SK-N-SH treated with all-trans-retinoic acid at 6 μM for 48 hours (cell line): Measurements from ENCODE around the gene SMO.

ENCODE experiments used
- ARNTL ChIP-seq: fragments of 450-650 bp; formaldehyde crosslinking; IDR thresholded peaks from 2 replicates; pipeline ENCODE4 v1.5.0; 2020; ENCODE audit warnings: low read depth, mild to moderate bottlenecking, moderate library complexity, borderline replicate concordance
- CREB5 ChIP-seq: fragments of 250-450 bp; sonication (Bioruptor Pico); IDR thresholded peaks from 2 replicates; pipeline ENCODE4 v1.5.1; 2020; ENCODE audit warnings: low read depth, mild to moderate bottlenecking, moderate library complexity
- CSDC2 ChIP-seq: fragments of 250-450 bp; sonication (Bioruptor Pico); IDR thresholded peaks from 2 replicates; pipeline ENCODE4 v1.5.0; 2020; ENCODE audit warnings: mild to moderate bottlenecking, moderate library complexity
- GLIS3 ChIP-seq: fragments of 250-450 bp; sonication (Bioruptor Pico); IDR thresholded peaks from 2 replicates; pipeline ENCODE4 v1.5.0; 2020; ENCODE audit warnings: mild to moderate bottlenecking, moderate library complexity
- TSHZ2 ChIP-seq: fragments of 250-450 bp; sonication (Bioruptor Pico); IDR thresholded peaks from 2 replicates; pipeline ENCODE4 v1.5.0; 2020; ENCODE audit warnings: mild to moderate bottlenecking, moderate library complexity
- ZFP30 ChIP-seq: fragments of 450-650 bp; formaldehyde crosslinking; IDR thresholded peaks from 2 replicates; pipeline ENCODE4 v1.5.0; 2022; ENCODE audit warnings: mild to moderate bottlenecking, moderate library complexity
- ZNF565 ChIP-seq: fragments of 450-650 bp; formaldehyde crosslinking; conservative IDR thresholded peaks from 2 replicates; pipeline ENCODE4 v1.5.0; 2020; ENCODE audit warnings: low read depth, mild to moderate bottlenecking, moderate library complexity

- no peak for TF ChIP-seq ZFP30
- no peak for TF ChIP-seq ARNTL
- no peak for TF ChIP-seq CSDC2
- no peak for TF ChIP-seq ZNF565
- no peak for TF ChIP-seq GLIS3 (CRISPR knock-in tag)
- TF ChIP-seq TSHZ2 (CRISPR knock-in tag), result no peak
- TF ChIP-seq CREB5 (CRISPR knock-in tag), result no peak
Measured at GRCh38 chr7:129144095-129144833, 44.2 kb upstream of the SMO start, which contains the start of gene TSPAN33.
